GM21515 (cell line): ENCODE measurements around the gene PRSS58.

Source experiments
- ATAC-seq: cut with Tn5 transposase; IDR thresholded peaks from one replicate; pipeline ENCODE4 v1.9.1; 2021; ENCODE audit not compliant: unreplicated experiment

PRSS58 gene

GRCh38 chr7:142228537-142229104 is 29.2 kb downstream of the PRSS58 start:
- ATAC-seq, result no peak
